Measurements from ENCODE around the gene SLC35A1.
"Not testable (repeated sequence)": the region's sequence is repeated elsewhere in the genome, so short reads cannot be mapped to it uniquely, and the experiment has no call there.

The SLC35A1 gene

GRCh38 chr6:87472525-87473418, at the start of gene SLC35A1:
Gene SLC35A1, plus strand, starts transcription at chr6:87472974. Its CDS starts 30 bp downstream, at chr6:87473004.
- H3K4me3 ChIP-seq = peak within 1 kb of the TSS; percentile 65 to 98 (median 93)
- H3K27ac ChIP-seq = peak within 1 kb of the TSS; percentile 85 to 99 (median 95)

GRCh38 chr6:87426789-87427188, 46.0 kb upstream of the SLC35A1 start:
- Histone ChIP-seq H3K27ac (no peak overlapping the region), H3K4me3 (no peak overlapping the region)

DNA sequence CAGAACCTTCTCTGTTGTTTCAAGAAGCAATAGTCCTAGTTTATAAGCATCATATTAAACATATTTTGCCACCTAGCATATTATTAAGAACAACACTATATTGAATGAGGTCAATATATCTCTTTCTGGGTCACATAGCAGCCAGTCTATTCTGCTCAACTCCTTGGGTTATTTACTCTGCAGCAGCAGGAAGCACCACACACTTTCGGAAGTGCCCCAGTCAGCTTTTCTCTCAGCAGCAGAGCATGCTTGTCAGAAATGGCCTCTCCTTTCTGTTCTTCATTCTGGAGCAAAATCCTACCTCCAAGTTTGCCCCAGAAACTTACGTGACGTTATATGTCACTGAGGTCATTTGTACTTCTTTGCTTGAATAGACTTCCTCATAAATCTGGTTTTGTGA, 42.3 kb upstream of the SLC35A1 start:
- H3K27ac ChIP-seq = no peak overlapping the region
- no peak overlapping the region for H3K4me3 ChIP-seq

GRCh38 chr6:87431263-87431662, 41.5 kb upstream of the SLC35A1 start:
- Histone ChIP-seq H3K4me3 (no peak overlapping the region), H3K27ac (no peak overlapping the region)

GRCh38 chr6:87436435-87436834, 36.3 kb upstream of the SLC35A1 start:
- Histone ChIP-seq H3K4me3 (no peak overlapping the region), H3K27ac (no peak overlapping the region)

- H3K27ac ChIP-seq = no peak overlapping the region
Observed at GRCh38 chr6:87441711-87442110, 31.1 kb upstream of the SLC35A1 start.

GRCh38 chr6:87444362-87444761, 28.4 kb upstream of the SLC35A1 start:
- Histone ChIP-seq H3K27ac (no peak overlapping the region), H3K4me3 (no peak overlapping the region)

More at GRCh38 chr6:87441711-87442110, 31.1 kb upstream of the SLC35A1 start:
- no peak overlapping the region for H3K4me3 ChIP-seq

GRCh38 chr6:87465051-87465450, 7.7 kb upstream of the SLC35A1 start:
- Histone ChIP-seq H3K27ac (no peak overlapping the region), H3K4me3 (no peak overlapping the region)

GRCh38 chr6:87473419-87473903, 687 bp downstream of the SLC35A1 start:
- Histone ChIP-seq H3K27ac (peak overlapping the region in 20 of 21 experiments; percentile 85 to 99 (median 95)), H3K4me3 (peak overlapping the region; percentile 65 to 98 (median 93))

- no peak overlapping the region for H3K27ac ChIP-seq
- no peak overlapping the region for H3K4me3 ChIP-seq
Observed at GRCh38 chr6:87481931-87482330, 9.2 kb downstream of the SLC35A1 start.

- H3K27ac ChIP-seq = no peak overlapping the region
- no peak overlapping the region for H3K4me3 ChIP-seq
Observed at GRCh38 chr6:87482366-87482765, 9.6 kb downstream of the SLC35A1 start.

GRCh38 chr6:87483929-87484328, 11.2 kb downstream of the SLC35A1 start:
- H3K4me3 ChIP-seq = no peak overlapping the region
- no peak overlapping the region for H3K27ac ChIP-seq

DNA sequence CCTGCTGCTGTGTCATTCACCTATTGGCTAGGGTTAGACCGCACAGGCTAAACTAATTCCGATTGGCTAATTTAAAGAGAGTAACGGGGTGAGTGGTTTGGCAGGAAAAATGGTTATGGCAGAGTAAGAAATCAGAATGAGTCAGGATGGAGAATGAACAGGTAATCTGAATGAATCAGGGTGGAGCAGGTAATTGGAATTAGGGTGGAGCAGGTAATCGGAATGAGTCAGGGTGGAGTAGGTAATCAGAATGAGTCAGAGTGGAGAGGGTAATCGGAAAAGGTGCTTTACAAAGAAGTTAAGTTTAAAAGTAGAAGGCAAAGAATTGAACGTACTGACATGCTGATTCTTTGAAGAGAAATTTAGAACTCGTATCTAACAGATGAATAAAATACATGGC, 11.7 kb downstream of the SLC35A1 start:
- Histone ChIP-seq H3K27ac (no peak overlapping the region), H3K4me3 (no peak overlapping the region)

DNA sequence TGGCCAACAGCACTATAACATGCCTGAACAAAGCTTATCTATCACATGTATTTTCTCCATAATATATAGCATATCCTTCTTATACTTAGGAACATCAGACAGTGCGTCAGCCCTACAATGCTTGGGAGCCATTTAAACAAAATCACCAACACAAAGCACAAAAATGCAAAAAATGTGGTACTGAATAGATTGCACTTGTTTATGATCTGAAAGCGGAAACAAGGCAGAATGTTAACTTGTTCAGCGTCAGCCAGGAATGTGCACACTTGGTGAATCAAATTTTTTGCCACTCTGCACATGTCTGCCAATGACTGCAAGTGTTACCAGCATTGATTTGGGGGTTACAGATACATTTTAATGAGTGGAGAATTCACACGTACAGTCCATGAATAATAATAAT, 14.8 kb downstream of the SLC35A1 start:
- Histone ChIP-seq H3K27ac (no peak overlapping the region), H3K4me3 (no peak overlapping the region)

- not testable (repeated sequence) for H3K4me3 ChIP-seq, H3K27ac ChIP-seq
Observed at GRCh38 chr6:87489326-87489725, 16.6 kb downstream of the SLC35A1 start.

DNA sequence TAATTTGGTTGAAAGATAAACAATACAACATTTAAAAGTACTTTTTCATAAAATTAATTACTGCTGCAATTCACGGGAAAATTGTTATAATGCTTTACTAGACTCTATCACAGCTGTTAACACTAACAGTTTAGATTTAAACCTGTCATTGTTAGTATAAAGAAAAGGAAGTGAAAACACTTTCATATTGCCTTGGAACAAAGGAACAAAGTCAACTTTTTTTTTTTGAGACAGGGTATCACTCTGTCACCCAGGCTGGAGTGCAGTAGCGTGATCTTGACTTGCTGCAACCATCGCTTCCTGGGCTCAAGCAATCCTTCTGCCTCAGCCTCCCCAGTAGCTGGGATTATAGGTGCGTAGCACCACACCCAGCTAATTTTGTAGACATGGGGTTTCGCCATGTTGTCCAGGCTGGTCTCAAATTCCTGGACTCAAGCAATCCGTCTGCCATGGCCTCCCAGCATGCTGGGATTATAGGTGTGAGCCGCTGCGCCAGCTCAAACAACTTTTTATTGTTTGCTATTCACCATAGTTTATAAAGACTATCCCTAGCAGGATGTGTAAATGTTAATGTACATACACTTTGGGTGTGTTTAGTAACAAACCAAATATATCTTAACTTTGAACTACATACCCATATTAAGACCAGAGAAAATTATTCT, 22.1 kb downstream of the SLC35A1 start:
- no peak overlapping the region for H3K4me3 ChIP-seq
- H3K27ac ChIP-seq = no peak overlapping the region

DNA sequence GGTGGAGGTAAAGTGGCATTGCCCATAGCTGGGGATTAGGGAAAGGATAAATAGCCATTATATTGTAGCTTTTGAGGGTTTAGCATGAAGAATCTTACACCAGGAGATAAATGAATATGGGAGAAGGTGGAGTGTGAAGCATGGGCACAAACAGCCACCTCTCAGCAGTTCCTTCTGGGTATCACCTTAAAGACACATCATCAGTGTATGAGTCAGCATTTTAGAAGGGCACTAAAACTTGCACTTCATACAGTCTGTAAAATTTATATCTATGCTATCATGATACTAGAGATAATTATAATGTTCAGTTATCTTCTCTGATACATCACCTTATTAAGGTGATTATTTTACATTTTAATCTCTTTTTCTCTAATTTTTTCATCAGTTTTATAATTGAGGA, 25.3 kb downstream of the SLC35A1 start:
- no peak overlapping the region for H3K4me3 ChIP-seq
- no peak overlapping the region for H3K27ac ChIP-seq

- H3K4me3 ChIP-seq = no peak overlapping the region
- H3K27ac ChIP-seq = no peak overlapping the region
Observed at GRCh38 chr6:87501809-87502572, 29.2 kb downstream of the SLC35A1 start.

GRCh38 chr6:87504441-87504840, 31.7 kb downstream of the SLC35A1 start:
- no peak overlapping the region for H3K27ac ChIP-seq
- no peak overlapping the region for H3K4me3 ChIP-seq

DNA sequence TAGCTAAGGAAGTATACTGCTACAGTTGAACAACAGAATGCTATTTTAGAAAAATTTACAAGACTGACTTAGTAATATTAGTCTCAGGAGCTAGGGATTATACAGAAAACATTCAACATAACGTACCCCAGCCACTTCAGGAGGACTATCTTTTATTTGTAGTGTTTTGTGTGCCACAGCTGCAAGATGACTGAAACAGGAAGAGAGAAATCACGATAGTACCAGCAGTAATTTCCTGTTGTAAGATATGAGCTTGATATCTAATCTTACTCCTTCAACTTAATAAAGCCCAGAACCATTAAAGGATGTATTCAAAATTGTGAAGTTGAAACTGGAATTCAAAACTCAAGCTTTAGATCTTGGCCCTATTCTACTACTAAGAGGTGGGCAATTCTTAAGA, 42.1 kb downstream of the SLC35A1 start:
- no peak overlapping the region for H3K27ac ChIP-seq
- no peak overlapping the region for H3K4me3 ChIP-seq
